Right ventricle myocardium inferior (tissue), 1 donor: ENCODE measurements around the gene LMOD3. TPM values are rescaled to one million over a fixed set of nuclear protein-coding genes. Genes with fewer than 3 reads are reported as not detected.

Experiments used
- ATAC-seq: fragments of 200-7000 bp; cut with Tn5 transposase; one replicate; pipeline ENCODE4 v1.9.1; 2020; ENCODE audit warnings: mild to moderate bottlenecking, moderate library complexity
- DNase-seq: peaks from one replicate; pipeline ENCODE4 v3.0.0; 2021; ENCODE audit errors: missing footprints
- intact Hi-C: fragments of 100-400 bp; cut with DNase I; formaldehyde crosslinking; loops from one replicate; pipeline ENCODE4 v1.11.0; 2022
- total RNA-seq: library from RNA; stranded (reverse); fragmentation: NEBNext Ultra II Directional; extraction: Animal tissue kit (Norgen Biotek cat#: 25700); gene quantifications from one replicate; pipeline ENCODE4 v1.2.1, GENCODE V29; 2021
- donor health status: DM: no; HTN: yes; CAD: no; lungs with severe emphysema.

The LMOD3 gene
- total RNA-seq, 1 donor from 2014 or later = 149 TPM

GRCh38 chr3:69099576-69099975 is 22.8 kb downstream of the LMOD3 start:
- intact Hi-C loops = no loop called here
- ATAC-seq = peak; percentile 35
- no peak for DNase-seq

GRCh38 chr3:69097407-69098086 is 24.8 kb downstream of the LMOD3 start:
- ATAC-seq (no peak), DNase-seq (no peak)
- intact Hi-C loops = no loop called here

- no peak for ATAC-seq
- intact Hi-C loops = no loop called here
- no peak for DNase-seq
Measured at GRCh38 chr3:69096299-69096698, 26.1 kb downstream of the LMOD3 start.

GRCh38 chr3:69095636-69096035 is 26.8 kb downstream of the LMOD3 start:
- no peak for ATAC-seq
- DNase-seq = no peak
- intact Hi-C loops = no loop called here

- intact Hi-C loops = no loop called here
- DNase-seq = no peak
- peak; percentile 7 for ATAC-seq
Measured at GRCh38 chr3:69094467-69095205, 27.8 kb downstream of the LMOD3 start.

- intact Hi-C loops = no loop called here
- DNase-seq = no peak
- ATAC-seq = no peak
Measured at GRCh38 chr3:69092030-69092516, 30.3 kb downstream of the LMOD3 start.

- no peak for DNase-seq
- intact Hi-C loops = no loop called here
- ATAC-seq = no peak
Measured at GRCh38 chr3:69091389-69092029, 30.9 kb downstream of the LMOD3 start.

- intact Hi-C loops = no loop called here
- no peak for ATAC-seq
- no peak for DNase-seq
Measured at GRCh38 chr3:69090021-69090420, 32.4 kb downstream of the LMOD3 start.

GRCh38 chr3:69088063-69088462 is 34.3 kb downstream of the LMOD3 start:
- ATAC-seq (no peak), DNase-seq (no peak)
- intact Hi-C loops = no loop called here

- no peak for DNase-seq
- intact Hi-C loops = no loop called here
- ATAC-seq = no peak
Measured at GRCh38 chr3:69087030-69087791, 35.2 kb downstream of the LMOD3 start.

GRCh38 chr3:69085833-69086722 is 36.3 kb downstream of the LMOD3 start:
- intact Hi-C loops = loop anchor here (1.0 kb wide), 1 partner anchor 31 kb away; no protein-coding TSS in a partner anchor
- ATAC-seq = peak; percentile 75
- peak; percentile 90 for DNase-seq

- intact Hi-C loops = no loop called here
- ATAC-seq (peak; percentile 46), DNase-seq (no peak)
Measured at GRCh38 chr3:69085168-69085832, 37.1 kb downstream of the LMOD3 start.

GRCh38 chr3:69084326-69085167 is 37.8 kb downstream of the LMOD3 start, which contains the start of gene ARL6IP5:
Gene ARL6IP5 (plus strand): TSS chr3:69084937. CDS start chr3:69085048, 111 bp downstream.
- intact Hi-C loops = no loop called here
- ATAC-seq (peak; percentile 72), DNase-seq (peak; percentile 97)

- ATAC-seq = no peak
- no peak for DNase-seq
Measured at GRCh38 chr3:69082805-69083204, 39.6 kb downstream of the LMOD3 start.

GRCh38 chr3:69082361-69082760 is 40.0 kb downstream of the LMOD3 start:
- ATAC-seq (no peak), DNase-seq (no peak)
- intact Hi-C loops = no loop called here

More at GRCh38 chr3:69082805-69083204, 39.6 kb downstream of the LMOD3 start:
- intact Hi-C loops = no loop called here

GRCh38 chr3:69081583-69082262 is 40.7 kb downstream of the LMOD3 start:
- DNase-seq = no peak
- intact Hi-C loops = loop anchor here (2.0 kb wide), 1 partner anchor 39 kb away; no protein-coding TSS in a partner anchor
- ATAC-seq = no peak
